Coronary artery (tissue), 2 donors: ENCODE data around the gene PLXNA2.

Experiments used
- DNase-seq: peaks from one replicate; pipeline ENCODE4 v3.0.0-alpha.2; 2017; ENCODE audit warnings: low spot score
- H3K27ac ChIP-seq, 2 donors: fragments of 200-600 bp; sonication (generic); one replicate each; pipeline ENCODE4 v1.5.1; 2016 to 2019
- H3K4me3 ChIP-seq: fragments of 200-600 bp; sonication (generic); 2 replicates; pipeline ENCODE4 v1.5.1; 2016; ENCODE audit warnings: mild to moderate bottlenecking, moderate library complexity
- CTCF ChIP-seq: fragments of 200-600 bp; sonication (generic); IDR thresholded peaks from one replicate; pipeline ENCODE4 v1.5.1; 2019; ENCODE audit warnings: antibody characterized with exemption

PLXNA2 gene

DNA sequence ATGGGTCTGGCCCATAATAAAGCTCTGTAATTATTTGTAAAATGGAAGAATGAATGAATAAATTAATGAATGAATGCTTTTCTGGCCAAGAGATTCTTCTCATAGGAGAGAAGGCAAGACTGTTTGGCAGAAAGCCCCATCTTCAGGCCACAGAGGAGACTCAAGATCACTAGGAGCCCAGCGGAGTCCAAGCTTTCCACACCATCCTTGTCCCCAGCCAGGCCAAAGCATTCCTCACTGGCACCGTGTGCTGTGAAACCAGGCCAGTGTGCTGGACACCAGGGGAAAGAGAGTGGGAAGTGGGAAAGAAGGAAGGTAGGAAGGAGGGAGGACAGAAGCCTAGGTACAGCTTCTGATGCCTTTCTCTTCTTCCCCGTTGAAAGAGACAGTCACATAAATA lies 86.4 kb downstream of the PLXNA2 start:
- Histone ChIP-seq H3K27ac (peak overlapping the region in 1 of 2 donors; percentile 26), H3K4me3 (no peak overlapping the region)
- TF ChIP-seq CTCF, result no peak
- no peak for DNase-seq

DNA sequence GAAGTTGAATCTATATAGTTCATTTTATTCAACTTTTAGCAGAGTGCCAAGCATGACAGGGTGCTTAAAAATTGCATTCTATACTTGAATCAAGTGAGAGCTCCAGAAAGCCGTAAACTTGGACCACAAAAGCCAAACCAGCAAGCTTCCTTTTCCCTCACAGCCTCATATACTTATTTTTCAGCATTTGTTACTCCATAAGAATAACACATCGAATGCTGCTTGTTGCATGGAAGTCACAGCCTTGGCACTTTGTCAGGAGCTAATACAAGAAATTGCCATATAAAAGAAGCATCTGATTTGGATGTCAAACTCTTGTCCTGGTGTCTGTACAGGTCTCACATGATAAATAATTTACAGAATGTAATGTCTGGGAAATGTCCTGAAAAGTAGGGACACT lies 87.4 kb downstream of the PLXNA2 start:
- H3K4me3 ChIP-seq, result no peak overlapping the region
- TF ChIP-seq CTCF, result no peak
- no peak overlapping the region for H3K27ac ChIP-seq
- DNase-seq, result no peak

GRCh38 chr1:208156310-208156709 lies 87.9 kb downstream of the PLXNA2 start:
- no peak for DNase-seq
- no peak overlapping the region for H3K27ac ChIP-seq
- TF ChIP-seq CTCF, result no peak
- no peak overlapping the region for H3K4me3 ChIP-seq

- Histone ChIP-seq H3K27ac (peak overlapping the region in 1 of 2 donors; percentile 31), H3K4me3 (no peak overlapping the region)
- DNase-seq, result no peak
- no peak for TF ChIP-seq CTCF
These were observed 89.2 kb downstream of the PLXNA2 start for GRCh38 chr1:208154679-208155642.

DNA sequence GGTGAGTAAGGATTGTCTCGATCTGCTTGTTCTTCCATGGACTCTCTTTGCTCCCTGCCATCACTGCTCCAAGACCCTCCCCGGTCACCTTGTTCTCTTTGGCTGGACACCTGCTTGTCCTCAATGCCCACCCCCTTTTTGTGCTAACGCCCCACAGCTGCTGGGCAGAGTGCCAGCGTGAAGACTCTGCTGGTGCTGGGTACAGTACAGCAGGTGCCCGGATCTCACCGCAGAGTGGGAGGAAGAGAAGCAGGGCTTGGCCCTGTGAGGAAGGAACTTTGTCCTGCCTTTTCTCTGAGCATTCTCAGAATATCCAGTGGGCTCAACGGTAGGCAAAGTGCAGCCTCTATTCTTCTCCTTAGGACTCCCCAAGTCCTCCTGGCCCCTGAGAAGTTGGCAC lies 90.1 kb downstream of the PLXNA2 start:
- DNase-seq, result no peak
- no peak overlapping the region for H3K27ac ChIP-seq
- TF ChIP-seq CTCF, result no peak
- no peak overlapping the region for H3K4me3 ChIP-seq

- no peak for TF ChIP-seq CTCF
- DNase-seq, result no peak
- Histone ChIP-seq H3K4me3 (no peak overlapping the region), H3K27ac (no peak overlapping the region)
These were observed 90.8 kb downstream of the PLXNA2 start for GRCh38 chr1:208153386-208153785.
